ENCODE data around the gene ANGEL2. TPM values are rescaled to one million over a fixed set of nuclear protein-coding genes. Genes with fewer than 3 reads are reported as not detected.
"Not testable (repeated sequence)": the region's sequence is repeated elsewhere in the genome, so short reads cannot be mapped to it uniquely, and the experiment has no call there.

ANGEL2 gene
- total RNA-seq, 1 donor from 2014 or later = 103 TPM

DNA sequence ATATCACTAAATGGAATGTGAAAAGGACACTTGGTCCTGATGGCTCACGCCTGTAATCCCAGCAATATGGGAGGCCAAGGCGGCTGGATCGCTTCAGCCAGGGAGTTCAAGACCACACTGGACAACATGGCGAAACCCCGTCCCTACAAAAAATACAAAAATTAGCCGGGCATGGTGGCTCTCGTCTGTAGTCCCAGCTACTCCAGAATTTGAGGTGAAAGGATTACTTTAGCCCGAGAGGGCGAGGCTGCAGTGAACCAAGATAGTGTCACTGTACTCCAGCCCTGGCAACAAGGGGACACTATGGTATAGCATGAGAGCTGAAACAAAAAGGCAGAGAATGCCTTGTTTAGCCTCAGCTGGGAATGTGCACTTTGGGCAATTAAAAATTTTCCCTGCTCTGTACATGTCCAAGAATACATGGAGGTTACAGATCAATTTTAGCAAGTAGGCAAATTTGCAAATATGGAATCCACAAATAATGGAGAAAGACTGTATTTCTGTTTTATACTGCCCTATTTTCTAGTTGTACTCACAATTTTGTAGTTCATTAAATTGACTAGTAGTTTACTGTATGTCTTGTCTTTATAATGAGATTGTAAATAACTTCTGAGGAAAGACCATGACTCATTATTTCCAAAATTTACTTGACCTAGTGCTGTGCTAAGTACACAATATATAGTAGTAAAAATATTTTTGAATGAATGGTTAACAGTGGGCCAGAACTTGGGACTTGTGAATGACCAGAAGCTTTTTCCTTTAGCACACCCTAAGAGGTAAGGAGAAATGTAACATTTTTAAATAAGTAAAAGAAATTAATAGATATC lies 2.0 kb upstream of the ANGEL2 start:
- DNase-seq = no peak

DNA sequence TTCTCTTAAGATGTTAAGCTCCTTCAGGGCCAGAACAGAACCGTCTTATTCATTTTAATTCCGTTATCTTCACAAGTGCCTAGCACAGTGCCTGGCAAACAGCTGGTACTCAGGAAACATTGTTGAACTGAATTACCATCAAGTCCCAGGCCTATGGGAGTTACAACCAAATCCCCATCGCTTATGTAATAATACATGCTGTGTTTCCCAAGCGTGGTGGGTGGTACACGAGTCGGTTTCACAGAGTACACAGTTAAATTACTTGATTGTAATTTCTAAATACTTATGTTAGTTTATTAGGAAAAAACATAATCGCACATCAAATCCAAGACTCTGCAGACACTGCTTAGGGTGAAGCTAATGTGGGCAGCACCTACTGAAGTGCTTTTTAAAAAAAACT lies 1.0 kb downstream of the ANGEL2 start:
- no peak for DNase-seq

- no peak for DNase-seq
These were observed 7.1 kb downstream of the ANGEL2 start for GRCh38 chr1:213008564-213008963.

DNA sequence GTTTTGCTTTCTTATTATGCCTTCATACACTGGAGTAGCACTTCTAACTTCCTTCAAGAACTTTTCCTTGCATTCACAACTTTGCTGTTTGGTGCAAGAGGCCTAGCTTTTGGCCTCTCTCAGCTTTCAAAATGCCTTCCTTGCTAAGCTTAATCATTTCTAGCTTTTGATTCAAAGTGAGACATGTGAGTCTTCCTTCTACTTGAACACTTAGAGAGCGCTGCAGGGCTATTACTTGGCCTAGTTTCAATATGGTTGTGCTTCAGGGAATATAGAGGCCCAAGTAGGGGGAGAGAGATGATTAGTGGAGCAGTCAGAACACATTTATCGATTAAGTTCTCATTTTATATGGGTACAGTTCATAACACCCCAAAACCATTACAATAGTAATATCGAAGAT lies 12.4 kb downstream of the ANGEL2 start:
- no peak for DNase-seq

DNA sequence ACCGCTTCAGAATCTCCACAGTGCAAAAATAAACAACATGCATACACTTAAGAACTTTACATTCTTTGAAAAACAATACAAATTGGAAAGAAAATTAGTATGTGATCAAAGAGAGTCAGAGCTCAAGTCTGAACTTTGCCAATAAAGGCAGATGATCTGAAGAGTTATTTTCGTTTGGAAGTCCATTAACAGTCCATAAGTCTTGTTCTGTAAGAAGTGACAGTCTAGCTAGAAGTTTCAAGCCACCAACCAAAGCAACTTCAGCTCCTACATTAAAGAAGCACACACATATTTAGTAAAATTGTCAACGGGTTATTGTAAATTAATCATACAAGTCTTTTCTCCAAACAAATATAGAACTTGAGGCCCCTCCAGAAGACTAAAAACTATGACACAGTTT lies 20.7 kb downstream of the ANGEL2 start:
- no peak for DNase-seq

GRCh38 chr1:212993960-212994359 lies 21.7 kb downstream of the ANGEL2 start:
- not testable (repeated sequence) for DNase-seq

DNA sequence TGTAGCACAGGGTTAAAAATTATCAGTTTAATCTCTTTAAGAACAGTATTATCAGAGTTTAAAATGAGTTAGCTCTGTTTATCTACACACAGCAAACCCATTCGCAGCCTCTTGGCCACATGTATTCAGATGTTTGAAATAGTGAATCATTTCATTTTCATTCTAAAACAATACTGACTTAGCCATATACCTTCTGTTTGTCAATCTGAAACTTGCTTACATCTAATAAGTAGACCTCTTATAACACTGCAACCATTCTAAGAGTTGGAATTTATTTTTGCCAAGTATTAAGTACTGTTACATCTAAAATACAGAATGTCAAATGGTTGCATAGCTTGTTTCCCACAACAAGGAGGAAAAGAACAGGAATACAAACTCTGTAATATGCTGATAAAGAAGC lies 25.4 kb downstream of the ANGEL2 start:
- no peak for DNase-seq

DNA sequence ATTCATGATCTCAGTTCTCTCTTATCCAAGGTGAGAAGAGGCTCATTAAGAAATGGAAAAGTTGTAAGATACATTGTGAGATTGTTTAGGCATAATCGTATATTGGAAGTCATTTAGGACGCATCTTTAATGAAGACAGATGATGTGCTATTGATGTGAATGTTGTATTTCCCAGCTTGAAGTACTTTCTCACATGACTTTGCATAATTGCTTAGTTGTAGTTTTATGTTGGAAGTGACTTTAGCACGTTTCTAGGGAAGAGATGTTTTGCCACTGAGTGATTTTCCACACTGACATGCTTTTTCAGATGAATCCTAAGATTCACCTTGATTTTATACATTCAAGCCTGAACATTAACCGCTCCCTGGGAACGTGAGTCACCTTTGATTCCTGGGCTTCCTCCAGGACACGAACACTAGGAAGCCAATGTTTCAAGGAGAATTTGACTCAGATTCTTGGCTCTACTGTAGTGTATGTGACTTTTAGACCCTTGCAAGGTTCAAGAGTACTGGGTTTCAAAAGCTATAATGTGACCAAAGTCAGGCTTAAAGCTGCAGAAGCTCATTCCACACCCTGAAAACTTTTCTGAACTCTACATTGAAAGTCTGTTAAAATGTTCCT lies 27.9 kb downstream of the ANGEL2 start:
- no peak for DNase-seq

DNA sequence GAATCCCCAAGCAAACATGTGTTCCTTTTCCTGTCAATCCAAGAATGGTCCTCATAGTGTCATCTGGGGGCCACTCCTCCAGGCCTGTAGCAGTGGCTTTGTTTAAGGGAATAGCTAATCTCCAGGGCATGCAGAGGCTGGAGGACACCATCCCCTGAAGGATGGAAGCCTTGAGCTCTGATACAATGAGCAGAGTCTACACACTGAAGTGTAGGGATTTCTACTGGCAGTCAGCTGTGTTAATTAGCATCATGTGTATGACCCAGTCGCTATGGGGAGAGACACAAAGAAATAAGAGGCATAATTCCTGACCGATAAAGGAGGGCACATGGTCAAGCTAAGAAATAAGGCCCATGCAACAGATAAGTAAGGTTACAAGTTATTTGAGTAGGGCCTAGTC lies 29.1 kb downstream of the ANGEL2 start:
- no peak for DNase-seq

DNA sequence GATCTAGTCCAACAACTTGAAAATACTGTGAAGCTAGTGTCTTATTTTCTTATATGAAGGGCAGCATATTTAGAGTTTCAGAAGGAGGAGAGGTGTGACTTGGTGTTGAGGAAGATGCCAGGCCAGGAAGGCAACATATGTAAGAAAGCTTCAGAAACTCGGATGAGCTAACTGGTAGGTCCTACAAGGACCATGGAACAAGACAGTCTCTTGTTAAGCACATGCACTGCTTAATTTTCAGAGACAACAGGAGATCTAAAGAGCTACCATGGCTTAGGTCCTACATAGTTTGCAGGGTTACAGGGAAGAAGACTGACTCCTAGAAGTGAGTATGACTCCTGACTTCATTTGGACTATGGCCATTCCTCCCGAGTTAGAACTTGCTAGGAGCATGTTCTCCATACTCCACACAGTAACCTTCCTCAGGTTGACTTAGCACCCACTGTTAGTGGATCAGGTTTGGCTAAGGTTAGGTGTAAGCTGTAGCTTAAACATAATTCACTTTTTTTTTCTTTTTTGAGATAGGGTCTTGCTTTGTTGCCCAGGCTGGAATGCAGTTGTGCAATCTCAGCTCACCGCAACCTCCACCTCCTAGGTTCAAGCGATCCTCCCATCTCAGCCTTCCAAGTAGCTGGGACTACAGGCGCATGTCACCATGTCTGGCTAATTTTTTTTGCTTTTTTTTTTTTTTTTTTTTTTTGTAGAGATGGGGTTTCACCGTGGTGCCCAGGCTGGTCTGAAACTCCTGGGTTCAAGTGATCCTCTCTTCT lies 31.0 kb downstream of the ANGEL2 start:
- no peak for DNase-seq

DNA sequence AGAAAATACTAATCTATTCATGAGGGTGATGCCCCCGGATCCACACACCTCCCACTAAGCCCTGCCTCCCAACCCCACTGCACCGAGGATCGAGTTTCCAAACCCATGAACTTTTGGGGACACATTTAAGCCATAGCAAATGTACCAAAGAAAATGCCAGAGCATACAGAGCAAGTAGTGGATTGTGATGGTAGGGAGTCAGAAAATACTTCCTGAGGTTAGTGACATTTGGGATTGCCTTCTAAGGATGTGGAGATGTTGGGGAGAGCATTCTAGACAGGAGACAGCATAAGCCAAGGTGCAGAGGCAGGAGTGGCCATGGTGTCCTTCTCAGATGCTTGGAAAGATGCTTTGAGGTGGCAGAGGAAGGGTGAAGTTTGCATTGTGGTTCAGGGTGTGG lies 32.2 kb downstream of the ANGEL2 start:
- DNase-seq = no peak

GRCh38 chr1:212982430-212983152 lies 33.1 kb downstream of the ANGEL2 start:
- DNase-seq = no peak

DNA sequence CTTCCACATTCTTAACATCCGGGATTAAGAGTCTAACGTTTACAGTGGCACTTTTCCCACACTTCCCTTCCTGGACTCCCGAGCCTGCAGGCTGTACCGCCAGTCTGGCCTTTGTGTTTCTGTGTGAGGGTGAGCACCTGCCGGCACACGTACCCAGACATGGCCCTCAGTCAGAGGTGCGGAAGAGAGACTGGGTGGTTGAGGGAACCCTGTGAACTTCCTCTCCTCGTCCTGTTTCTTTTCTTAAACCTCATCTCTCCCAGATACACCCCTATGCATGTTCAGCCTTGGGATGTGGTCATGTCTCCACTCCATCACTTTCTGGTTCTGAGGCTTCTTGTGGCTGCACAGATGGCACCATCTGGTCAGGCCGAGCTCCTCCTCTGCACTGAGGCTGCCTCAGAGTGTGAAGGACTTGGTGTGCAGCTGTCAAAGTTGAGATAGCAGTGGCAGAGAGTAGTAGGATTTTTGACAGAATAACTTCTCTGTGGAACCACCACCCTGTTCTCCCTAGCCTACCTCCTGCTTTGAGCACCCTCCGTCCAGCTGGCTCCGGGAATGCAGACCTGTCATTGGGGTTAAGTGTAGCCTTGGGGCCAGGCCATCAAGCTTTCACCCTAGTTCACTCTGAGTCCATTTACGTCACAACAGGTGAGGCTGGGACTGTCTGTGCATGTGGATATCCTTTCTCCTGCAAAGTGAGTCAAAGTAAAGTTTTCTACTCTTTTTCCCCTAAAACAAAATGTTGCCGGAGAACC lies 33.9 kb downstream of the ANGEL2 start:
- peak; percentile 10 for DNase-seq

- DNase-seq = no peak
These were observed 34.6 kb downstream of the ANGEL2 start for GRCh38 chr1:212981025-212981495.

DNA sequence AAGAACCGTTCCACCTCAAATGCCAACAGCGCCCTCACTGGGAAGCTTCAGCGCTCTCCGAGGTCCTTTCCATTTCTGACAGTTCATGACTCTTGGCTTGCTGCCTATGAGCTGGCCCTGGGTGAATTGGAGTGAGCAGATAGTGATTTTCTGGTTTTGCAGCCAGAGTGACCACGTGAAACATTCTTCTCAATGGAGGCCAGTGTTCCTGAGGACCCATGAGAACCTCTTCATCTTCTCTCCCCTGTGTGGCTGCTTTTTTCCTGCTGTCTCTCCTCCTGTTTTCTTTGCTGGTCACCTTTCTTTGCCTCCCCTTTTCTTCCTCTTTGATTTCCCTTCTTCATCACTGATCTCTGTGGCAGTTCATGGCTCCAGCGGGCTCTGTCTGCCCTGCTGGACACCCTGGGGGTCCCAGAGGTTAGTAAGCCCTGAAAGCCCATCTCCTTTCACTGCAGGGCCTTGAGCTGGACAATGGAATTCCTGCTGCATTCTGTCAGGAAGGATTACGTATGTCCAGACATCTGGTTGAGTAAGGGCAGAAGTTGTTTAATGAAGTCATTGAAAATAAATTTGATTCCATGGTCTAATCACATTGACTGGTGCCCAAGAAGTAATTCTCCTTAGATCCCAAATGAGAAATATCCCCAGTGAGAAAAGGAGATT lies 35.4 kb downstream of the ANGEL2 start:
- no peak for DNase-seq

GRCh38 chr1:212979340-212980122 lies 36.1 kb downstream of the ANGEL2 start:
- DNase-seq = no peak

- no peak for DNase-seq
These were observed 37.7 kb downstream of the ANGEL2 start for GRCh38 chr1:212977781-212978645.

- no peak for DNase-seq
These were observed 39.1 kb downstream of the ANGEL2 start for GRCh38 chr1:212976586-212976985.

Measured in occipital lobe (tissue), 2 donors.